Measurements from ENCODE around the gene RCAN2. TPM values are rescaled to one million over a fixed set of nuclear protein-coding genes. Genes with fewer than 3 reads are reported as not detected.

RCAN2 gene
- total RNA-seq, 1 donor from 2014 or later: 9.0 TPM

GRCh38 chr6:46207174-46207573 lies 284.1 kb downstream of the RCAN2 start:
- Histone ChIP-seq H3K36me3 (no peaks in the 10 kb centered on the region), H3K4me1 (no peaks in the 10 kb centered on the region), H3K27me3 (ENCODE audit: low read depth) (no peaks in the 10 kb centered on the region), H3K4me3 (no peak overlapping the region), H3K27ac (no peak overlapping the region), H3K9me3 (no peaks in the 10 kb centered on the region)
- TF ChIP-seq, protein P1, sequence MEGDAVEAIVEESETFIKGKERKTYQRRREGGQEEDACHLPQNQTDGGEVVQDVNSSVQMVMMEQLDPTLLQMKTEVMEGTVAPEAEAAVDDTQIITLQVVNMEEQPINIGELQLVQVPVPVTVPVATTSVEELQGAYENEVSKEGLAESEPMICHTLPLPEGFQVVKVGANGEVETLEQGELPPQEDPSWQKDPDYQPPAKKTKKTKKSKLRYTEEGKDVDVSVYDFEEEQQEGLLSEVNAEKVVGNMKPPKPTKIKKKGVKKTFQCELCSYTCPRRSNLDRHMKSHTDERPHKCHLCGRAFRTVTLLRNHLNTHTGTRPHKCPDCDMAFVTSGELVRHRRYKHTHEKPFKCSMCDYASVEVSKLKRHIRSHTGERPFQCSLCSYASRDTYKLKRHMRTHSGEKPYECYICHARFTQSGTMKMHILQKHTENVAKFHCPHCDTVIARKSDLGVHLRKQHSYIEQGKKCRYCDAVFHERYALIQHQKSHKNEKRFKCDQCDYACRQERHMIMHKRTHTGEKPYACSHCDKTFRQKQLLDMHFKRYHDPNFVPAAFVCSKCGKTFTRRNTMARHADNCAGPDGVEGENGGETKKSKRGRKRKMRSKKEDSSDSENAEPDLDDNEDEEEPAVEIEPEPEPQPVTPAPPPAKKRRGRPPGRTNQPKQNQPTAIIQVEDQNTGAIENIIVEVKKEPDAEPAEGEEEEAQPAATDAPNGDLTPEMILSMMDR (IDR thresholded peaks at IDR 0.05): no peak
- no peak for ATAC-seq
- intact Hi-C loops (cut with DNase I): no loop called here
- DNase-seq: no peak

DNA sequence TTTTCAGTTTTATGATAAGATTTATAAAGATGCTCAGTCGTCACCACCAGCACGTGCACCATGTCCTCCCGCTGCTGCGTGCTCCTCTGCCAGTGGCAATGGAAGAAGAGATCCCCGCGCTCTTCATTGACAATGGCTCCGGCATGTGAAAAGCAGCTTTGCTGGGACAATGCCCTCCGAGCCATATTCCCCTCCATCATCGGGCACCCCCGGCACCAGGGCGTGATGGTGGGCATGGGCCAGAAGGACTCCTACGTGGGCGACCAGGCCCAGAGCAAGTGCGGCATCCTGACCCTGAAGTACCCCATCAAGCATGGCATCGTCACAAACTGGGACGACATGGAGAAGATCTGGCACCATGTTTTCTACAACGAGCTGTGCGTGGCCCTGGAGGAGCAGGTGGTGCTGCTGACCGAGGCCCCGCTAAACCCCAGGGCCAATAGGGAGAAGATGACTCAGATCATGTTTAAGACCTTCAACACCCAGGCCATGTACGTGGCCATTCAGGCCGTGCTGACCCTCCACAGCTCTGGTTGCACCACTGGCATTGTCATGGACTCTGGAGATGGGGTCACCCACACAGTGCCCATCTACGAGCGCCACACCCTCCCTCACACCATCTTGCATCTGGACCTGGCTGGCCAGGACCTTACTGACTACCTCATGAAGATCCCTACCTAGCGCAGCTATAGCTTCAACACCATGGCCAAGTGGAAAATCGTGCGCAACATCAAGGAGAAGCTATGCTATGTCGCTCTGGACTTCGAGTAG lies 286.2 kb downstream of the RCAN2 start:
- H3K27me3 ChIP-seq (ENCODE audit: low read depth): no peaks in the 10 kb centered on the region
- ATAC-seq (no peak), DNase-seq (no peak)
- H3K4me1 ChIP-seq: no peaks in the 10 kb centered on the region
- intact Hi-C loops (cut with DNase I): no loop called here
- H3K27ac ChIP-seq: no peak overlapping the region
- H3K4me3 ChIP-seq: no peak overlapping the region
- TF ChIP-seq, protein P1 (IDR thresholded peaks at IDR 0.05): no peak
- H3K9me3 ChIP-seq: no peaks in the 10 kb centered on the region
- H3K36me3 ChIP-seq: no peaks in the 10 kb centered on the region

DNA sequence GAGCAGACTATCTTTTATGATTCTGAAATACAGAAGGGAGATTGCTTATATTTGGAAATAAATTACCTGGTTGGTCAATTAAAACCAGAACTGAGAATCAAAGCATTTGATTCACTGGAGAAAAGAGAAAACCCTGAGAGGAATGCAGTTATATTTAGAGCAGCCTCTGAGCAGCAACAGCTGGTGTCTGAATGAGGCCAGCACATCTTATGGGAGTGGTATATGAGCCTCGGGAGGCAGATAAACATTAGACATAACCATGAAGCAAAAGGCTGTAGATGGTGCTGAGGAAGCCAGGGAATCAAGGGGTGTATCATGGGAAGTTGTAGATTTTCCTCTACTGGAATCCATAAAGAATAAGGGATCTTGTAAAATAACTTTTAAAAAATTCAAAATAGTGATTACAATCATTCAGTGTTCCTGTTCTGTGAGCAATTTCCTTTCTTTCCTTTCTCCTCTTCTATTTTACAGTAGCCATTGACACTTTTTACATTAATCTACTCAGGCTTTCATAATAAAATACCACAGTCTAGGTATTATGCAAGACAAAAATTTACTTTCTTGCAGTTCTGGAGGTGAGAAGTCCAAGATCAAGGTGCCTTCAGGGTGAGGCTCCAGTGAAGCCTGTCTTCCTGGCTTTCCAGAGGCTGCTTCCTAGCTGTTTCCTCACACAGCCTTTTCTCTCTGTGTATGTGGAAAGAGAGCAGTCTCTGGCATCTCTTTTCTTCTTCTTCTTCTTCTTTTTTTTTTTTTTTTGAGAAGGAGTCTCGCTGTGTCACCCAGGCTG lies 287.7 kb downstream of the RCAN2 start:
- intact Hi-C loops (cut with DNase I): no loop called here
- TF ChIP-seq, protein P1 (IDR thresholded peaks at IDR 0.05): no peak

GRCh38 chr6:46201702-46202101 lies 289.5 kb downstream of the RCAN2 start:
- H3K4me1 ChIP-seq: no peaks in the 10 kb centered on the region
- TF ChIP-seq, protein P1 (IDR thresholded peaks at IDR 0.05): no peak
- no peak overlapping the region for H3K4me3 ChIP-seq
- intact Hi-C loops (cut with DNase I): no loop called here
- H3K27me3 ChIP-seq (ENCODE audit: low read depth): no peaks in the 10 kb centered on the region
- ATAC-seq (no peak), DNase-seq (no peak)
- H3K9me3 ChIP-seq: no peaks in the 10 kb centered on the region
- no peak overlapping the region for H3K27ac ChIP-seq
- no peaks in the 10 kb centered on the region for H3K36me3 ChIP-seq

More for the DNA sequence above, 287.7 kb downstream of the RCAN2 start:
- no peak for ATAC-seq
- Histone ChIP-seq H3K4me3 (no peak overlapping the region), H3K27ac (no peak overlapping the region), H3K9me3 (no peaks in the 10 kb centered on the region), H3K4me1 (no peaks in the 10 kb centered on the region), H3K27me3 (ENCODE audit: low read depth) (no peaks in the 10 kb centered on the region), H3K36me3 (no peaks in the 10 kb centered on the region)
- DNase-seq: no peak

GRCh38 chr6:46199387-46199786 lies 291.9 kb downstream of the RCAN2 start:
- no peak for ATAC-seq
- TF ChIP-seq, protein P1 (IDR thresholded peaks at IDR 0.05): no peak
- Histone ChIP-seq H3K4me3 (no peak overlapping the region), H3K27ac (no peak overlapping the region), H3K9me3 (no peaks in the 10 kb centered on the region), H3K36me3 (no peaks in the 10 kb centered on the region), H3K27me3 (ENCODE audit: low read depth) (no peaks in the 10 kb centered on the region), H3K4me1 (no peaks in the 10 kb centered on the region)
- intact Hi-C loops (cut with DNase I): no loop called here
- no peak for DNase-seq
